Measurements from ENCODE around the gene COG4. TPM values are rescaled to one million over a fixed set of nuclear protein-coding genes. Genes with fewer than 3 reads are reported as not detected.

The COG4 gene
- total RNA-seq, 2 experiments from 2014 or later = 15.9 to 19.3 TPM

DNA sequence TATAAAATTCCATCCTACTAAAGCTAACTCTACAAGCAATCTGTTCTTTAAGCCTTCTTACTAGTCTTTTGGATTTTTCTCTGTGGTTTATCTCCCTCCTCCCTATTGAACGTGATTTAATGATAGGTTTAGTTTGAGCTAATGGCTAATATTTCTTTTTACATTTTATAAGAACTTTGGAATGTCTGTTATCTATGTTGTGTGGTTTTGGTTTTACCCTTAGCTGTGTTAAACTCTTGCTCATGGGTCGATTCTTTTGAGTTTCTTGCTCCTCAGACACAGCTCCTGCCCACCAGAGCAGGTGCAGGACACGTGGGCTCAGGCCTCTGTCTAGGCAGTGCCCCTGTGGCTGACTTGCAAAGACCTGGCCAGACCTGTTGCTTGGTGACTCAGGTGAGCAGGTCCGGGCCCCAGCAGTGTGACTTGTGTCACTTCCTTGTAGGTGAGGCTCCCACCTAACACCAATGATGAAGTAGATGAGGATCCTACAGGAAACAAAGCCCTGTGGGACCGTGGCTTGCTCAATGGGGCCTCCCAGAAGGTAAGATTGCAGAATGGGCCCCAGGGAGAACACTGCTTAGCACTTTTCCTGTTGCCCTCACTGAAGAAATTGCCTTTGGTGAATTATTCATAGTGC is 45.4 kb upstream of the COG4 start:
- DNase-seq (no peak), ATAC-seq (ENCODE audit: poor library complexity) (no peak)
- TF ChIP-seq, protein P1, sequence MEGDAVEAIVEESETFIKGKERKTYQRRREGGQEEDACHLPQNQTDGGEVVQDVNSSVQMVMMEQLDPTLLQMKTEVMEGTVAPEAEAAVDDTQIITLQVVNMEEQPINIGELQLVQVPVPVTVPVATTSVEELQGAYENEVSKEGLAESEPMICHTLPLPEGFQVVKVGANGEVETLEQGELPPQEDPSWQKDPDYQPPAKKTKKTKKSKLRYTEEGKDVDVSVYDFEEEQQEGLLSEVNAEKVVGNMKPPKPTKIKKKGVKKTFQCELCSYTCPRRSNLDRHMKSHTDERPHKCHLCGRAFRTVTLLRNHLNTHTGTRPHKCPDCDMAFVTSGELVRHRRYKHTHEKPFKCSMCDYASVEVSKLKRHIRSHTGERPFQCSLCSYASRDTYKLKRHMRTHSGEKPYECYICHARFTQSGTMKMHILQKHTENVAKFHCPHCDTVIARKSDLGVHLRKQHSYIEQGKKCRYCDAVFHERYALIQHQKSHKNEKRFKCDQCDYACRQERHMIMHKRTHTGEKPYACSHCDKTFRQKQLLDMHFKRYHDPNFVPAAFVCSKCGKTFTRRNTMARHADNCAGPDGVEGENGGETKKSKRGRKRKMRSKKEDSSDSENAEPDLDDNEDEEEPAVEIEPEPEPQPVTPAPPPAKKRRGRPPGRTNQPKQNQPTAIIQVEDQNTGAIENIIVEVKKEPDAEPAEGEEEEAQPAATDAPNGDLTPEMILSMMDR (IDR thresholded peaks at IDR 0.05) = no peak
- Histone ChIP-seq H3K4me3 (ENCODE audit: low read length) (no peak overlapping the region), H3K27me3 (ENCODE audit: control insufficient read depth in 1 of 2, insufficient read depth in 2 of 2, low read length in 2 of 2) (no peaks in the 10 kb centered on the region), H3K36me3 (ENCODE audit: insufficient read depth, low read length) (peaks cover 98% of the 10 kb centered on the region), H3K9me3 (ENCODE audit: control insufficient read depth in 1 of 2, insufficient read depth in 1 of 2, low read length in 2 of 2) (no peaks in the 10 kb centered on the region), H3K27ac (ENCODE audit: low read depth in 1 of 2, low read length in 2 of 2) (no peak overlapping the region), H3K4me1 (ENCODE audit: insufficient read depth, low read length) (no peaks in the 10 kb centered on the region)
- H3K4me1 Mint-ChIP-seq (ENCODE audit: low read depth) = no peaks in the 10 kb centered on the region
- no peaks in the 10 kb centered on the region for H3K27me3 Mint-ChIP-seq
- H3K27ac Mint-ChIP-seq = peak overlapping the region; percentile 33
- no peak overlapping the region for H3K4me3 Mint-ChIP-seq
- intact Hi-C loops (cut with DNase I, micrococcal nuclease) = no loop called here
- H3K9me3 Mint-ChIP-seq = no peaks in the 10 kb centered on the region
- CTCF ChIA-PET = no interaction called here
- peaks cover 99% of the 10 kb centered on the region for H3K36me3 Mint-ChIP-seq (ENCODE audit: low read depth)
- POLR2A ChIA-PET = no interaction called here

DNA sequence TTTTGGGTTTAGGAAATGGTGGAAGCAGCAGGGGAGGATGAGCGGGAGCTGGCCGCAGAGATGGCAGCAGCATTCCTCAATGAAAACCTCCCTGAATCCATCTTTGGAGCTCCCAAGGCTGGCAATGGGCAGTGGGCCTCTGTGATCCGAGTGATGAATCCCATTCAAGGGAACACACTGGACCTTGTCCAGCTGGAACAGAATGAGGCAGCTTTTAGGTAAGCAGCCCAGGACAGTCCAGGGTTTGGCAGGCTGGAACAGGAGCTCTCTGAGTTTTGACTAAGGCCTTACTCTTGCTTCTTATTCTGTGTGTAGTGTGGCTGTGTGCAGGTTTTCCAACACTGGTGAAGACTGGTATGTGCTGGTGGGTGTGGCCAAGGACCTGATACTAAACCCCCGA is 41.7 kb upstream of the COG4 start:
- H3K4me1 Mint-ChIP-seq (ENCODE audit: low read depth) = no peaks in the 10 kb centered on the region
- Histone ChIP-seq H3K9me3 (ENCODE audit: control insufficient read depth in 1 of 2, insufficient read depth in 1 of 2, low read length in 2 of 2) (no peaks in the 10 kb centered on the region), H3K4me3 (ENCODE audit: low read length) (no peak overlapping the region), H3K27ac (ENCODE audit: low read depth in 1 of 2, low read length in 2 of 2) (no peak overlapping the region), H3K27me3 (ENCODE audit: control insufficient read depth in 1 of 2, insufficient read depth in 2 of 2, low read length in 2 of 2) (no peaks in the 10 kb centered on the region), H3K4me1 (ENCODE audit: insufficient read depth, low read length) (no peaks in the 10 kb centered on the region), H3K36me3 (ENCODE audit: insufficient read depth, low read length) (peaks cover 100% of the 10 kb centered on the region)
- H3K27ac Mint-ChIP-seq = no peak overlapping the region
- DNase-seq (no peak), ATAC-seq (ENCODE audit: poor library complexity) (no peak)
- no peaks in the 10 kb centered on the region for H3K9me3 Mint-ChIP-seq
- H3K4me3 Mint-ChIP-seq = no peak overlapping the region
- H3K27me3 Mint-ChIP-seq = no peaks in the 10 kb centered on the region
- CTCF ChIA-PET = no interaction called here
- TF ChIP-seq, protein P1 (IDR thresholded peaks at IDR 0.05) = no peak
- peaks cover 99% of the 10 kb centered on the region for H3K36me3 Mint-ChIP-seq (ENCODE audit: low read depth)
- POLR2A ChIA-PET = interaction anchor here (0.5 to 1.0 kb wide), 3 partner anchors 11 to 250 kb away, joined by 3 to 5 read pairs (median 4); no protein-coding TSS in a partner anchor
- intact Hi-C loops (cut with DNase I, micrococcal nuclease) = no loop called here

DNA sequence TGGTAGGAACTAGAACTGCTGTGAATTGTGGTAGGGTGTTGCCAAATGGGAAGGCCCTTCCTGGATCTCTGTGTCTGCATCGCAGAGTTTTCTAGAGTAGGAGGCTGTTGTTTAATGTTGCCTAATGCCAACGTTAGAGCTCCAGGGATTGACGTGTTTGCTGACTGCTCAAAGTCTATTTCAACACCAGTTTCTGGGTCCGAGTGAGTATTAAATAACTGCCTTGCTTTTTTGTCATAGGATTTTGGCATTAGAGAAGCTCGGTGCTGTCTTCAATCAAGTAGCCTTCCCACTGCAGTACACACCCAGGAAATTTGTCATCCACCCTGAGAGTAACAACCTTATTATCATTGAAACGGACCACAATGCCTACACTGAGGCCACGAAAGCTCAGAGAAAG is 40.3 kb upstream of the COG4 start:
- intact Hi-C loops (cut with DNase I, micrococcal nuclease) = no loop called here

More for the DNA sequence above, 40.3 kb upstream of the COG4 start:
- Histone ChIP-seq H3K27me3 (ENCODE audit: control insufficient read depth in 1 of 2, insufficient read depth in 2 of 2, low read length in 2 of 2) (no peaks in the 10 kb centered on the region), H3K4me1 (ENCODE audit: insufficient read depth, low read length) (no peaks in the 10 kb centered on the region), H3K27ac (ENCODE audit: low read depth in 1 of 2, low read length in 2 of 2) (no peak overlapping the region), H3K36me3 (ENCODE audit: insufficient read depth, low read length) (peaks cover 98% of the 10 kb centered on the region), H3K4me3 (ENCODE audit: low read length) (no peak overlapping the region), H3K9me3 (ENCODE audit: control insufficient read depth in 1 of 2, insufficient read depth in 1 of 2, low read length in 2 of 2) (no peaks in the 10 kb centered on the region)
- Mint-ChIP-seq H3K27me3 (no peaks in the 10 kb centered on the region), H3K4me1 (ENCODE audit: low read depth) (no peaks in the 10 kb centered on the region), H3K36me3 (ENCODE audit: low read depth) (peaks cover 96% of the 10 kb centered on the region), H3K4me3 (no peak overlapping the region), H3K27ac (no peak overlapping the region), H3K9me3 (no peaks in the 10 kb centered on the region)
- no peak for DNase-seq
- ChIA-PET CTCF (no interaction called here), POLR2A (no interaction called here)
- no peak for ATAC-seq (ENCODE audit: poor library complexity)
- TF ChIP-seq, protein P1 (IDR thresholded peaks at IDR 0.05) = no peak
